ENCODE results near the gene AAGAB. TPM values are rescaled to one million over a fixed set of nuclear protein-coding genes. Genes with fewer than 3 reads are reported as not detected.

Gene AAGAB
- total RNA-seq, 4 donors from 2014 or later = 19.1 to 36.5 (median 27.6) TPM

- Histone ChIP-seq H3K4me3 (no peak overlapping the region), H3K9me3 (no peaks in the 10 kb centered on the region), H3K4me1 (peaks cover 0 to 56% (median 37%) of the 10 kb centered on the region in 3 donors), H3K27ac (peak overlapping the region in 3 of 4 donors; percentile 79 to 84 (median 82)), H3K36me3 (peaks cover 0 to 45% of the 10 kb centered on the region in 2 donors), H3K27me3 (no peaks in the 10 kb centered on the region)
- TF ChIP-seq, protein P1, sequence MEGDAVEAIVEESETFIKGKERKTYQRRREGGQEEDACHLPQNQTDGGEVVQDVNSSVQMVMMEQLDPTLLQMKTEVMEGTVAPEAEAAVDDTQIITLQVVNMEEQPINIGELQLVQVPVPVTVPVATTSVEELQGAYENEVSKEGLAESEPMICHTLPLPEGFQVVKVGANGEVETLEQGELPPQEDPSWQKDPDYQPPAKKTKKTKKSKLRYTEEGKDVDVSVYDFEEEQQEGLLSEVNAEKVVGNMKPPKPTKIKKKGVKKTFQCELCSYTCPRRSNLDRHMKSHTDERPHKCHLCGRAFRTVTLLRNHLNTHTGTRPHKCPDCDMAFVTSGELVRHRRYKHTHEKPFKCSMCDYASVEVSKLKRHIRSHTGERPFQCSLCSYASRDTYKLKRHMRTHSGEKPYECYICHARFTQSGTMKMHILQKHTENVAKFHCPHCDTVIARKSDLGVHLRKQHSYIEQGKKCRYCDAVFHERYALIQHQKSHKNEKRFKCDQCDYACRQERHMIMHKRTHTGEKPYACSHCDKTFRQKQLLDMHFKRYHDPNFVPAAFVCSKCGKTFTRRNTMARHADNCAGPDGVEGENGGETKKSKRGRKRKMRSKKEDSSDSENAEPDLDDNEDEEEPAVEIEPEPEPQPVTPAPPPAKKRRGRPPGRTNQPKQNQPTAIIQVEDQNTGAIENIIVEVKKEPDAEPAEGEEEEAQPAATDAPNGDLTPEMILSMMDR (IDR thresholded peaks at IDR 0.05) = no peak
- TF ChIP-seq POLR2AphosphoS5 (IDR thresholded peaks at IDR 0.05) (no peak), POLR2A (IDR thresholded peaks at IDR 0.05) (no peak), EP300 (IDR thresholded peaks at IDR 0.05) (no peak)
- ATAC-seq = peak; percentile 70
- WGBS, 2 donors (ENCODE audit: low coverage in 1 of 2) = no CpG with 5 or more reads among the region's 11 CpGs
Observed at GRCh38 chr15:67175643-67176071, 78.8 kb downstream of the AAGAB start.

DNA sequence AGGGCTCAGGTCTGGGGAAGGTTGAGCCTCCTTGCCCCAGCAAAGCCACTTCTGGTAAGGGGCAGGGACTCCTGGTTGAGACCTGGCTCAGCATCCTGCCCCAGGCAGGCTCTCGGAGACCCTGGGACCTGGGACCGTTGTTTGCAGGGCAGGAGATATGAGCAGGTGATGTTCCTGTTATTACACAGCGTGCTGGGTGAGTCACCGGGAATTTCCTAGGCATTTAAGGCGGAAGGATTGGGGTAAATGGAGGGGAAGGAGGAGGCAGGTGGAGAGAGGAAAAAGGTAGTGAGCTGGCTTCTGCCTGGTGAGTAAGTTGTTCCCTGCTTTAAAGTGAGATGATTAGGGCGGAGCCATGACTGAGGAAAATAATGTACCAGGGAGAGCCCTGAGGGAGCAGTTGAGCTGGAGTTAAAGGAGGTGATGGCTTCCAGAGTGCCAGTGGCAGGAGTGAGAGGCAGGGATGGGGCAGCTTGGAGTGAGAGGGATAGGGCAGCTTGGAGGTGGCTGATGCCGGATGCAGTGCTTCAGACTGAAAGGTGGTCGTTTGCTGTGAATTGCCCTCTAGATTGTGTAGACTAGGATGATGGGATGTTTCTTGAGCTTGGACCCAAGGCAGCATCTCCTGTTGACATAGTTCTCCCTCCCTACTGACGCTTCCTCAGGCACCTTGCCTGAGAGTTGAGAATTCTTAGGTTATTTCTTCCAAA is 79.4 kb downstream of the AAGAB start:
- H3K9me3 ChIP-seq = no peaks in the 10 kb centered on the region
- TF ChIP-seq, protein P1 (IDR thresholded peaks at IDR 0.05) = no peak
- no peak for TF ChIP-seq POLR2AphosphoS5 (IDR thresholded peaks at IDR 0.05)
- no peak for TF ChIP-seq EP300 (IDR thresholded peaks at IDR 0.05)
- no peak for TF ChIP-seq POLR2A (IDR thresholded peaks at IDR 0.05)
- 82 to 89% methylated on average over 4 of the region's 9 CpGs for WGBS, 2 donors (ENCODE audit: low coverage in 1 of 2)
- H3K4me3 ChIP-seq = no peak overlapping the region
- H3K27ac ChIP-seq = peak overlapping the region in 3 of 4 donors; percentile 79 to 84 (median 82)
- peaks cover 0 to 38% of the 10 kb centered on the region in 2 donors for H3K36me3 ChIP-seq
- H3K4me1 ChIP-seq = peaks cover 0 to 56% (median 37%) of the 10 kb centered on the region in 3 donors
- H3K27me3 ChIP-seq = no peaks in the 10 kb centered on the region
- no peak for ATAC-seq

DNA sequence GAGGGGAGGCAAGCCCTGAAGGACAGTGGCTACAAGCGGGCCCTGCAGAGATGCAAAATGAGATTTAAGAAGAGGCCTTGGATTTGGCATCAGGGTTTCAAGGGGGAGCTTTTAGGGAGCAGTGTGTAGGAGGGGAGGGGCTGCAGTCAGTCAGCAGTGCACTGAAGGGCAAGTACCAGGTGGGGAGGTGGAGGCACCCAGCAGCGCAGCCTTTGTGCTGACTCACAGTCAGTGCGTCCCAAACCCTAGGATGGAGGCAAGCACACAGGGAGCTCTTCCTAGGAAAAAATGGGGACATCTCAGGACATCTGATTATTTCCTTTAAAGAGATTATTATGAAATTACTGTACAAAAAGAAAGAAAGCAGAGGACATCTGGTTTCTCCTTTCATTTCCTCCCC is 80.0 kb downstream of the AAGAB start:
- H3K9me3 ChIP-seq = no peaks in the 10 kb centered on the region
- no peaks in the 10 kb centered on the region for H3K27me3 ChIP-seq
- H3K4me3 ChIP-seq = no peak overlapping the region
- 86 to 100% methylated on average over 2 to 3 of the region's 3 CpGs for WGBS, 2 donors (ENCODE audit: low coverage in 1 of 2)
- TF ChIP-seq EP300 (IDR thresholded peaks at IDR 0.05) = no peak
- TF ChIP-seq, protein P1 (IDR thresholded peaks at IDR 0.05) = no peak
- TF ChIP-seq POLR2A (IDR thresholded peaks at IDR 0.05) = no peak
- no peak for TF ChIP-seq POLR2AphosphoS5 (IDR thresholded peaks at IDR 0.05)
- H3K27ac ChIP-seq = peak overlapping the region in 3 of 4 donors; percentile 79 to 84 (median 82)
- H3K36me3 ChIP-seq = peaks cover 0 to 35% of the 10 kb centered on the region in 2 donors
- no peak for ATAC-seq
- H3K4me1 ChIP-seq = peaks cover 0 to 56% (median 37%) of the 10 kb centered on the region in 3 donors

- ATAC-seq = no peak
- TF ChIP-seq POLR2AphosphoS5 (IDR thresholded peaks at IDR 0.05) = no peak
- no peak for TF ChIP-seq EP300 (IDR thresholded peaks at IDR 0.05)
- H3K36me3 ChIP-seq = peaks cover 0 to 35% of the 10 kb centered on the region in 2 donors
- H3K9me3 ChIP-seq = no peaks in the 10 kb centered on the region
- 87 to 94% methylated on average over 3 to 7 of the region's 8 CpGs for WGBS, 2 donors (ENCODE audit: low coverage in 1 of 2)
- H3K27me3 ChIP-seq = no peaks in the 10 kb centered on the region
- H3K27ac ChIP-seq = peak overlapping the region in 1 of 4 donors; percentile 84
- peaks cover 0 to 51% (median 32%) of the 10 kb centered on the region in 3 donors for H3K4me1 ChIP-seq
- no peak overlapping the region for H3K4me3 ChIP-seq
Observed at GRCh38 chr15:67173786-67174185, 80.7 kb downstream of the AAGAB start.

DNA sequence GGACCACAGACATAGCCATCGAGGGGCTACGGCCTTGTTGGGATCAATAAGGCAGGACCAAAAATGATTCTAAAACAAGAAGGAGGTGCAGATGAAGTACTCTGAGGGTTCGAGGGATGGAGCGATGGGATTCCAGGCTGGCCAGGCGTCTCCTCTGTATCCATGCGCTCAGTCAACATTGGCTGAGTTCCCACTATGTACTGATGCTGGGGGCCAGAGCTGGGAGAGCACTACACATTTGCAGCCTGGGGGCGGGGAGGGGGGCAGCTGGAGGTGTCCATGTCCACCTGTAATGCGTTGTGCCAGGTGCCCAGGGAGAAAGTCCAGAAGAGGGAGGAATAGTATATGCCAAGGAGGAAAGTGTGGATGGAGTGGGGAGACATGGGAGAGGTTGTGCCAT is 81.5 kb downstream of the AAGAB start:
- no peaks in the 10 kb centered on the region for H3K9me3 ChIP-seq
- no peaks in the 10 kb centered on the region for H3K27me3 ChIP-seq
- H3K4me3 ChIP-seq = no peak overlapping the region
- 96% methylated on average over 7 of the region's 8 CpGs; no CpG with 5 or more reads in 1 of the 2 donors for WGBS, 2 donors (ENCODE audit: low coverage in 1 of 2)
- TF ChIP-seq, protein P1 (IDR thresholded peaks at IDR 0.05) = no peak
- TF ChIP-seq POLR2AphosphoS5 (IDR thresholded peaks at IDR 0.05) (no peak), POLR2A (IDR thresholded peaks at IDR 0.05) (no peak), EP300 (IDR thresholded peaks at IDR 0.05) (no peak)
- H3K4me1 ChIP-seq = peaks cover 0 to 51% (median 26%) of the 10 kb centered on the region in 3 donors
- no peak overlapping the region for H3K27ac ChIP-seq
- ATAC-seq = no peak
- H3K36me3 ChIP-seq = peaks cover 0 to 41% of the 10 kb centered on the region in 2 donors

Data from gastroesophageal sphincter (tissue), 4 donors.